SK-MEL-5 (cell line): ENCODE data around the gene METTL22. TPM values are rescaled to one million over a fixed set of nuclear protein-coding genes. Genes with fewer than 3 reads are reported as not detected.
"Not testable (repeated sequence)": the region's sequence is repeated elsewhere in the genome, so short reads cannot be mapped to it uniquely, and the experiment has no call there.

ENCODE experiments used
- DNase-seq: peaks from one replicate; pipeline ENCODE4 v3.0.0-alpha.2; 2016; ENCODE audit warnings: low read depth, low spot score
- in situ Hi-C: cut with HindIII; loops from 2 replicates; pipeline ENCODE4 v1.10.0; 2016; ENCODE audit warnings: low sequenced_read_pairs, high pct_unique_total_duplicates, low pct_unique_long_range_greater_than_20kb
- total RNA-seq: library from RNA; depleted of rRNA; stranded (reverse); fragments of >200 nt; shearing (Covaris generic); gene quantifications from 2 replicates; pipeline ENCODE4 v1.2.3, GENCODE V29; 2014

The METTL22 gene
- total RNA-seq, 1 experiment from 2014 or later, result 10.8 TPM

GRCh38 chr16:8646326-8647053, 25.0 kb downstream of the METTL22 start:
- in situ Hi-C loops, result no loop called here
- no peak for DNase-seq

GRCh38 chr16:8647721-8648318, 26.3 kb downstream of the METTL22 start:
- DNase-seq, result no peak
- in situ Hi-C loops, result no loop called here

GRCh38 chr16:8648877-8649276, 27.4 kb downstream of the METTL22 start:
- in situ Hi-C loops, result no loop called here
- no peak for DNase-seq

GRCh38 chr16:8649829-8650554, 28.5 kb downstream of the METTL22 start:
- DNase-seq, result no peak
- in situ Hi-C loops, result no loop called here

GRCh38 chr16:8651958-8652357, 30.5 kb downstream of the METTL22 start:
- peak; percentile 53 for DNase-seq
- in situ Hi-C loops, result not testable (repeated sequence)

GRCh38 chr16:8655184-8655717, 33.8 kb downstream of the METTL22 start:
- DNase-seq, result peak; percentile 69

GRCh38 chr16:8656376-8656775, 34.9 kb downstream of the METTL22 start:
- no peak for DNase-seq
- in situ Hi-C loops, result no loop called here

More at GRCh38 chr16:8655184-8655717, 33.8 kb downstream of the METTL22 start:
- in situ Hi-C loops, result no loop called here

GRCh38 chr16:8660841-8661301, 39.4 kb downstream of the METTL22 start:
- in situ Hi-C loops, result no loop called here
- peak; percentile 78 for DNase-seq

GRCh38 chr16:8661703-8662102, 40.2 kb downstream of the METTL22 start:
- in situ Hi-C loops, result no loop called here
- no peak for DNase-seq

GRCh38 chr16:8663192-8664089, 41.9 kb downstream of the METTL22 start:
- DNase-seq, result no peak
- in situ Hi-C loops, result no loop called here

GRCh38 chr16:8665529-8665928, 44.0 kb downstream of the METTL22 start:
- DNase-seq, result no peak
- in situ Hi-C loops, result no loop called here

- in situ Hi-C loops, result no loop called here
Observed at GRCh38 chr16:8667492-8667891, 46.0 kb downstream of the METTL22 start.

GRCh38 chr16:8668113-8668512, 46.6 kb downstream of the METTL22 start:
- no peak for DNase-seq
- in situ Hi-C loops, result no loop called here

More at GRCh38 chr16:8667492-8667891, 46.0 kb downstream of the METTL22 start:
- no peak for DNase-seq

- in situ Hi-C loops, result no loop called here
- DNase-seq, result no peak
Observed at GRCh38 chr16:8669481-8669880, 48.0 kb downstream of the METTL22 start.

- no peak for DNase-seq
- in situ Hi-C loops, result no loop called here
Observed at GRCh38 chr16:8670014-8670560, 48.6 kb downstream of the METTL22 start.

- in situ Hi-C loops, result no loop called here
- DNase-seq, result peak; percentile 14
Observed at GRCh38 chr16:8673611-8674412, 52.3 kb downstream of the METTL22 start.
